Measurements from ENCODE around the gene ACBD6. TPM values are rescaled to one million over a fixed set of nuclear protein-coding genes. Genes with fewer than 3 reads are reported as not detected.

The ACBD6 gene
- total and polyA plus RNA-seq, 2 of the 4 experiments (the other 2 are of a cell fraction): 52.5 to 59.1 TPM

DNA sequence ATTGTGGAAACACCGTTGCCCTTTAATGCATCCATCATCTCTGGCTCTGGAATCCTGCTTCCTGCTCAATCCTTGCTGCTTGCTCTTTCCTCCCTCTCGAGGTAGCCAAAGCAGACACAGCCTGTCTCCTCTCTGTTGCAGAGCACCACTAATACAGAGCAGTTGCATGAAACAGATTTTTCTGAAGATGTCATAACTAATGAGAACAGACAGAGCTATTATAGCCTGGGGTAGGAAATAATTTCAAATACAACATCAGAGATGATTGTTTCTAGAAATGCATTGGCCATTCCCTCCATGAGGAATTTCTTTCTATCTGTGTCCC lies 23.3 kb upstream of the ACBD6 start:
- no peak overlapping the region for H3K9ac ChIP-seq (ENCODE audit: low read depth, low read length)
- POLR2A ChIA-PET (ENCODE audit: unreplicated experiment): no interaction called here
- H3K4me1 ChIP-seq (ENCODE audit: control insufficient read depth, insufficient read depth, low read length): peaks cover 21% of the 10 kb centered on the region
- peak; percentile 20 for DNase-seq
- H2AK9ac ChIP-seq (replicated peaks; ENCODE audit: low read depth, low read length, poor library complexity): no peak overlapping the region
- H3K4me2 ChIP-seq (ENCODE audit: low read depth, low read length): no peak overlapping the region
- BruUV-seq (replicated peaks): no TSS peak
- no peak overlapping the region for H3K18ac ChIP-seq (ENCODE audit: low read depth, low read length)
- H3K27ac ChIP-seq (ENCODE audit: insufficient read depth, low read length): no peak overlapping the region
- H3K27me3 ChIP-seq (ENCODE audit: control insufficient read depth, insufficient read depth, low read length): no peaks in the 10 kb centered on the region
- TF ChIP-seq RFX5 (IDR thresholded peaks at IDR 0.05; ENCODE audit: low read depth, low read length) (no peak), CEBPB (IDR thresholded peaks at IDR 0.05; ENCODE audit: low read depth, low read length) (no peak), POLR2A (IDR thresholded peaks at IDR 0.05; ENCODE audit: low read depth, low read length) (no peak), NFE2L2 (IDR thresholded peaks at IDR 0.05; ENCODE audit: low read depth, low read length) (no peak), BHLHE40 (IDR thresholded peaks at IDR 0.05; ENCODE audit: low read depth, low read length) (no peak), CHD1 (IDR thresholded peaks at IDR 0.05; ENCODE audit: low read depth, low read length) (no peak), RAD21 (IDR thresholded peaks at IDR 0.05; ENCODE audit: low read length) (no peak), MAZ (IDR thresholded peaks at IDR 0.05; ENCODE audit: borderline replicate concordance, low read depth, low read length) (no peak), FOS (IDR thresholded peaks at IDR 0.05; ENCODE audit: low read depth, low read length) (no peak), RCOR1 (IDR thresholded peaks at IDR 0.05; ENCODE audit: insufficient replicate concordance, low read length) (no peak), SMC3 (IDR thresholded peaks at IDR 0.05; ENCODE audit: low read depth, low read length) (no peak), MAFK (IDR thresholded peaks at IDR 0.05; ENCODE audit: low read depth, low read length) (no peak), MXI1 (IDR thresholded peaks at IDR 0.05; ENCODE audit: borderline replicate concordance, low read depth, low read length) (no peak)
- TF ChIP-seq, protein P1, sequence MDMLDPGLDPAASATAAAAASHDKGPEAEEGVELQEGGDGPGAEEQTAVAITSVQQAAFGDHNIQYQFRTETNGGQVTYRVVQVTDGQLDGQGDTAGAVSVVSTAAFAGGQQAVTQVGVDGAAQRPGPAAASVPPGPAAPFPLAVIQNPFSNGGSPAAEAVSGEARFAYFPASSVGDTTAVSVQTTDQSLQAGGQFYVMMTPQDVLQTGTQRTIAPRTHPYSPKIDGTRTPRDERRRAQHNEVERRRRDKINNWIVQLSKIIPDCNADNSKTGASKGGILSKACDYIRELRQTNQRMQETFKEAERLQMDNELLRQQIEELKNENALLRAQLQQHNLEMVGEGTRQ (IDR thresholded peaks at IDR 0.05; ENCODE audit: low read depth, low read length): no peak
- TF ChIP-seq, protein P2, sequence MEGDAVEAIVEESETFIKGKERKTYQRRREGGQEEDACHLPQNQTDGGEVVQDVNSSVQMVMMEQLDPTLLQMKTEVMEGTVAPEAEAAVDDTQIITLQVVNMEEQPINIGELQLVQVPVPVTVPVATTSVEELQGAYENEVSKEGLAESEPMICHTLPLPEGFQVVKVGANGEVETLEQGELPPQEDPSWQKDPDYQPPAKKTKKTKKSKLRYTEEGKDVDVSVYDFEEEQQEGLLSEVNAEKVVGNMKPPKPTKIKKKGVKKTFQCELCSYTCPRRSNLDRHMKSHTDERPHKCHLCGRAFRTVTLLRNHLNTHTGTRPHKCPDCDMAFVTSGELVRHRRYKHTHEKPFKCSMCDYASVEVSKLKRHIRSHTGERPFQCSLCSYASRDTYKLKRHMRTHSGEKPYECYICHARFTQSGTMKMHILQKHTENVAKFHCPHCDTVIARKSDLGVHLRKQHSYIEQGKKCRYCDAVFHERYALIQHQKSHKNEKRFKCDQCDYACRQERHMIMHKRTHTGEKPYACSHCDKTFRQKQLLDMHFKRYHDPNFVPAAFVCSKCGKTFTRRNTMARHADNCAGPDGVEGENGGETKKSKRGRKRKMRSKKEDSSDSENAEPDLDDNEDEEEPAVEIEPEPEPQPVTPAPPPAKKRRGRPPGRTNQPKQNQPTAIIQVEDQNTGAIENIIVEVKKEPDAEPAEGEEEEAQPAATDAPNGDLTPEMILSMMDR (conservative IDR thresholded peaks at IDR 0.05; ENCODE audit: low read depth, low read length): no peak
- TF ChIP-seq, protein P3, sequence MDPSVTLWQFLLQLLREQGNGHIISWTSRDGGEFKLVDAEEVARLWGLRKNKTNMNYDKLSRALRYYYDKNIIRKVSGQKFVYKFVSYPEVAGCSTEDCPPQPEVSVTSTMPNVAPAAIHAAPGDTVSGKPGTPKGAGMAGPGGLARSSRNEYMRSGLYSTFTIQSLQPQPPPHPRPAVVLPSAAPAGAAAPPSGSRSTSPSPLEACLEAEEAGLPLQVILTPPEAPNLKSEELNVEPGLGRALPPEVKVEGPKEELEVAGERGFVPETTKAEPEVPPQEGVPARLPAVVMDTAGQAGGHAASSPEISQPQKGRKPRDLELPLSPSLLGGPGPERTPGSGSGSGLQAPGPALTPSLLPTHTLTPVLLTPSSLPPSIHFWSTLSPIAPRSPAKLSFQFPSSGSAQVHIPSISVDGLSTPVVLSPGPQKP (IDR thresholded peaks at IDR 0.05; ENCODE audit: borderline replicate concordance, low read depth, low read length): no peak
- no peaks in the 10 kb centered on the region for H4K20me1 ChIP-seq (ENCODE audit: insufficient read depth, low read length)
- peak overlapping the region in 1 of 2 experiments; percentile 4; a peak in 1 of 4 replicates for H4K8ac ChIP-seq (ENCODE audit: low read depth in 2 of 2, low read length in 2 of 2)
- peak overlapping the region; percentile 62 for H3K4ac ChIP-seq (ENCODE audit: low read depth, low read length)
- H3K9me3 ChIP-seq (ENCODE audit: control insufficient read depth, insufficient read depth, low read length): peaks cover 2% of the 10 kb centered on the region; the same call in 1 of the 2 replicates
- WGBS, 2 experiments (ENCODE audit: extremely low coverage in 2 of 2, insufficient read length in 1 of 2): no CpG with 5 or more reads among the region's 2 CpGs
- H2BK5ac ChIP-seq (ENCODE audit: low read depth, low read length, poor library complexity, severe bottlenecking): no peak overlapping the region
- 0 out of 3 replicates have a peak overlapping the region, but pooled peaks have one; percentile 64 for H2BK15ac ChIP-seq (ENCODE audit: low read depth, low read length)
- no peak for ATAC-seq (ENCODE audit: low read depth)
- CTCF ChIA-PET: interaction anchor here (0.7 kb wide), 1 partner anchor 53 kb away, joined by 3 read pairs; no protein-coding TSS in a partner anchor
- dilution Hi-C loops (cut with HindIII; ENCODE audit: low sequenced_read_pairs, unreplicated experiment): no loop called here
- H4K5ac ChIP-seq (ENCODE audit: low read depth, low read length): no peak overlapping the region
- peak overlapping the region; percentile 67 for H2BK120ac ChIP-seq (ENCODE audit: low read depth, low read length)
- intact Hi-C loops (cut with micrococcal nuclease): no loop called here
- no peak overlapping the region; the same call in 1 of the 2 replicates for H2AK5ac ChIP-seq (ENCODE audit: low read depth, low read length)
- H3K23ac ChIP-seq (ENCODE audit: low read depth, low read length): 0 out of 2 replicates have a peak overlapping the region, but pooled peaks have one; percentile 24
- no peak overlapping the region for H2AFZ ChIP-seq (replicated peaks; ENCODE audit: low read length, poor library complexity)
- in situ Hi-C loops (cut with MboI; ENCODE audit: low sequenced_read_pairs): no loop called here
- H3K14ac ChIP-seq (replicated peaks; ENCODE audit: low read depth, low read length): peak overlapping the region; percentile 49; the same call in 1 of the 2 replicates
- H3K56ac ChIP-seq (ENCODE audit: extremely low read depth, insufficient read depth, low read length): no peak overlapping the region
- H3K36me3 ChIP-seq (ENCODE audit: control insufficient read depth, insufficient read depth, low read length): no peaks in the 10 kb centered on the region
- no peak overlapping the region for H3K4me3 ChIP-seq (ENCODE audit: insufficient read depth, low read depth, low read length)
- H3K79me1 ChIP-seq (ENCODE audit: low read depth in 1 of 2, low read length in 2 of 2): no peaks in the 10 kb centered on the region
- H4K91ac ChIP-seq (ENCODE audit: insufficient read depth, low read depth, low read length): peak overlapping the region; percentile 63; the same call in 1 of the 2 replicates
- peaks cover 18% of the 10 kb centered on the region for H3K9me1 ChIP-seq (ENCODE audit: insufficient read depth, low read length)
- peak overlapping the region; percentile 72 for H2BK20ac ChIP-seq (ENCODE audit: low read depth, low read length)
